ENCODE results near the gene PRKD1. TPM values are rescaled to one million over a fixed set of nuclear protein-coding genes. Genes with fewer than 3 reads are reported as not detected.

PRKD1 gene
- 1.2 and 1.6 TPM in 2 replicates for total RNA-seq

DNA sequence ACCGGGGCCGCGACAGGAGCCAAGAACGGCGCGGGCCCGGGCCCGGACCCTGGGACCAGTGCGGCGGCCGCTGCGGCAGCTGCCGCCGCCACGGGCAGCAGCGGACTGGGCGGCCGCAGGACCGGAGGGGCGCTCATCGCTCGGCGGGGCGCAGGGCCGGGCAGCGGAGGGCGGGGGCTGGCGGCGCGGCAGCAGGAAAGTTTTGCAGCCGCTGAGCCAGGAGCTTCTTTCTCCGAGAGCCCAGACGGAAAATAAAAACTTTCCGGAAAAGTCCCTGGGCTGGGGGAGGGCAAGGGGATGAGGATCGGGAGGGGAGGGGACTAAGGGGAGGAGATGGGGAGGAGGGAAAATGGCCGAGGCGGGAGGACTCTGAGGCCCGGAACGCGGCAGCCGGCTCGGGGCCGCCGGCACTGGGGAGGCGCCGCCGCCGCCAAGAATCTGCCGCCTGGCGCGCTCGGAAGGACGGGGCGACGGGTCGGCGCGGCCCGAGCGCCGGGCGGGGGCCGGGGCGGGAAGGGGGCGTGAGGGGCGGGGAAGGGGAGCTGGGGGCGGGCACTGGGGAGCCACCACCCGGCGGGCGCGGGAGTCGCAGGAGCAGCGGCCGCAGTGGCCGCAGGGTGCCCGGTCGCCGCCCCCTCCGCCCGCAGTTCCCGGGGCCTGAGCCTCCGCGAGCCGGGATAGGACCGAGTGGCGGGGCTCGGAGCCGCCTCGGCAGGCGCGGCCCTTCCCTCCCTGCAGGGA is at the start of gene PRKD1:
Gene PRKD1, minus strand, starts transcription at position 472 of the 741 bp plus-strand sequence.

Small RNA genes within 50 kb of the gene (small RNA-seq; reads per million reads assigned to genes)
- not detected for gene RNU6-1234P
